SK-N-SH (cell line): ENCODE measurements around the gene ZNF766. TPM values are rescaled to one million over a fixed set of nuclear protein-coding genes. Genes with fewer than 3 reads are reported as not detected.
"Not testable (repeated sequence)": the region's sequence is repeated elsewhere in the genome, so short reads cannot be mapped to it uniquely, and the experiment has no call there.

ENCODE experiments used
- CTCF ChIA-PET: fragments of 300-600, 350-600 bp; formaldehyde crosslinking; extraction: SDS; loops from one replicate; lab custom pipeline; 2021; lab: Yijun Ruan, JAX
- POLR2A ChIA-PET: fragments of 350-600 bp; sonication (Branson Sonifier 250); formaldehyde crosslinking; extraction: SDS; loops from one replicate; lab custom pipeline; 2020; ENCODE audit warnings: antibody characterized with exemption, inconsistent platforms; lab: Yijun Ruan, JAX
- DNase-seq: peaks from one replicate; pipeline ENCODE4 v3.0.0; 2012
- H2AFZ ChIP-seq: fragments of 200-600 bp; sonication (generic); 2 replicates; pipeline ENCODE4 v1.8.1; 2016; ENCODE audit warnings: antibody characterized with exemption, mild to moderate bottlenecking, low read depth
- H3F3A ChIP-seq: fragments of 200-600 bp; sonication (generic); replicated peaks from 2 replicates; pipeline ENCODE3; 2016; ENCODE audit warnings: antibody characterized with exemption, mild to moderate bottlenecking; ENCODE audit not compliant: insufficient read depth
- H3K27ac ChIP-seq, 2 experiments: fragments of 200-500 bp in 1 of 2; fragments of 200-600 bp in 1 of 2; sonication (Bioruptor generic) in 1 of 2; sonication (generic), shearing (Covaris generic) in 1 of 2; 2 replicates each; pipeline versions ENCODE4 v1.5.1 to v1.6.1; 2014 to 2016; ENCODE audit warnings: low read depth in 2 of 2, inconsistent platforms in 1 of 2, low read length in 1 of 2, mild to moderate bottlenecking in 1 of 2, mixed read lengths in 1 of 2
- H3K27me3 ChIP-seq: fragments of 200-600 bp; sonication (generic), shearing (Covaris generic); 2 replicates; pipeline ENCODE4 v1.6.1; 2016; ENCODE audit warnings: mixed run types; ENCODE audit not compliant: insufficient read depth
- H3K36me3 ChIP-seq, 2 experiments: fragments of 200-500 bp in 1 of 2; fragments of 200-600 bp in 1 of 2; sonication (Bioruptor generic) in 1 of 2; sonication (generic) in 1 of 2; replicated peaks in 1 of 2; 2 replicates each; pipeline versions ENCODE3 to v1.5.1; 2014 to 2016; ENCODE audit warnings: low read length in 1 of 2, mild to moderate bottlenecking in 1 of 2; ENCODE audit not compliant: insufficient read depth in 2 of 2, control insufficient read depth in 1 of 2
- H3K4me1 ChIP-seq, 2 experiments: fragments of 200-500 bp in 1 of 2; fragments of 200-600 bp in 1 of 2; sonication (Bioruptor generic) in 1 of 2; sonication (generic), shearing (Covaris generic) in 1 of 2; 2 replicates each; pipeline versions ENCODE4 v1.5.1 to v1.6.1; 2014 to 2016; ENCODE audit warnings: low read depth in 1 of 2, low read length in 1 of 2, mixed run types in 1 of 2; ENCODE audit not compliant: insufficient read depth in 2 of 2, control insufficient read depth in 1 of 2
- H3K4me2 ChIP-seq: fragments of 200-600 bp; sonication (generic), shearing (Covaris generic); 2 replicates; pipeline ENCODE4 v1.6.1; 2017; ENCODE audit warnings: mixed run types
- H3K4me3 ChIP-seq, 2 experiments: fragments of 200-500 bp in 1 of 2; fragments of 200-600 bp in 1 of 2; sonication (Bioruptor generic) in 1 of 2; sonication (generic), shearing (Covaris generic) in 1 of 2; 2 replicates each; pipeline versions ENCODE4 v1.5.1 to v1.8.1; 2014 to 2016; ENCODE audit warnings: low read depth in 2 of 2, inconsistent platforms in 1 of 2, low read length in 1 of 2, mild to moderate bottlenecking in 1 of 2, mixed read lengths in 1 of 2, moderate library complexity in 1 of 2
- H3K79me2 ChIP-seq: fragments of 200-600 bp; sonication (generic); 2 replicates; pipeline ENCODE4 v1.8.1; 2017; ENCODE audit warnings: mild to moderate bottlenecking; ENCODE audit not compliant: insufficient read depth
- H3K9ac ChIP-seq: fragments of 200-600 bp; sonication (generic); 2 replicates; pipeline ENCODE4 v1.6.1; 2017; ENCODE audit warnings: mixed run types
- H3K9me2 ChIP-seq: fragments of 200-600 bp; sonication (generic); 2 replicates; pipeline ENCODE4 v1.6.1; 2017; ENCODE audit warnings: mixed run types
- H3K9me3 ChIP-seq: fragments of 200-600 bp; sonication (generic); 2 replicates; pipeline ENCODE4 v1.6.1; 2017; ENCODE audit warnings: mixed run types, mild to moderate bottlenecking, moderate library complexity
- H4K20me1 ChIP-seq: fragments of 200-600 bp; sonication (generic); 2 replicates; pipeline ENCODE4 v1.6.1; 2017; ENCODE audit warnings: mild to moderate bottlenecking, mixed run types; ENCODE audit not compliant: insufficient read depth
- FOSL2 ChIP-seq: IDR thresholded peaks from 2 replicates; pipeline ENCODE4 v1.4.0; 2012; ENCODE audit warnings: low read depth, mild to moderate bottlenecking, moderate library complexity, borderline replicate concordance
- FOXM1 ChIP-seq: IDR thresholded peaks from 2 replicates; pipeline ENCODE4 v1.4.0; 2012; ENCODE audit warnings: low read depth, mild to moderate bottlenecking
- MEF2A ChIP-seq: IDR thresholded peaks from 2 replicates; pipeline ENCODE4 v1.4.0; 2012; ENCODE audit warnings: low read depth, borderline replicate concordance
- NRF1 ChIP-seq: IDR thresholded peaks from 2 replicates; pipeline ENCODE4 v1.6.1; 2012; ENCODE audit warnings: low read depth, mild to moderate bottlenecking, low read length
- RFX5 ChIP-seq: IDR thresholded peaks from 2 replicates; pipeline ENCODE4 v1.6.1; 2012; ENCODE audit warnings: mild to moderate bottlenecking, improper control_type of control experiment, low read length
- RXRA ChIP-seq: IDR thresholded peaks from 2 replicates; pipeline ENCODE4 v1.4.0; 2012; ENCODE audit warnings: low read depth, mild to moderate bottlenecking, borderline replicate concordance
- SIN3A ChIP-seq: IDR thresholded peaks from 2 replicates; pipeline ENCODE4 v1.6.1; 2012; ENCODE audit warnings: low read depth, mild to moderate bottlenecking, low read length, moderate library complexity, borderline replicate concordance
- YY1 ChIP-seq: IDR thresholded peaks from 2 replicates; pipeline ENCODE4 v1.4.0; 2012; ENCODE audit warnings: low read depth, mild to moderate bottlenecking
- ZBTB33 ChIP-seq: IDR thresholded peaks from 2 replicates; pipeline ENCODE4 v1.4.0; 2012; ENCODE audit warnings: low read depth, borderline replicate concordance
- WGBS: methylation state at CpG from one replicate; pipeline ENCODE4 v1.1.6; 2017; ENCODE audit warnings: low lambda C conversion rate; 5-methylcytosine and 5-hydroxymethylcytosine counted together
- polyA plus RNA-seq, 3 experiments: library from polyadenylated mRNA; depleted of rRNA; stranded (reverse); fragments of >200 nt; gene quantifications; 2 replicates each; pipeline ENCODE4 v1.2.3, GENCODE V29; 2012

Gene ZNF766
- polyA plus RNA-seq, 1 of the 3 experiments (the other 2 are of a cell fraction) = 3.9 TPM

GRCh38 chr19:52265556-52265955 is 3.8 kb upstream of the ZNF766 start:
- H3K36me3 ChIP-seq, H3K9me3 ChIP-seq, H4K20me1 ChIP-seq, H3K4me3 ChIP-seq, DNase-seq, H2AFZ ChIP-seq, H3K27me3 ChIP-seq, H3F3A ChIP-seq, POLR2A ChIA-PET, CTCF ChIA-PET, H3K4me1 ChIP-seq, H3K27ac ChIP-seq, H3K9ac ChIP-seq, H3K4me2 ChIP-seq, H3K9me2 ChIP-seq: not testable (repeated sequence)
- peaks cover 11% of the 10 kb centered on the region for H3K79me2 ChIP-seq
- WGBS = 62% methylated on average over 6 of the region's 6 CpGs

GRCh38 chr19:52270266-52270885 is 989 bp downstream of the ZNF766 start:
- TF ChIP-seq RFX5 = no peak
- TF ChIP-seq SIN3A = no peak
- no peak for TF ChIP-seq FOSL2
- TF ChIP-seq FOXM1 = no peak
- TF ChIP-seq MEF2A = no peak
- no peak for TF ChIP-seq NRF1
- TF ChIP-seq YY1 = no peak
- TF ChIP-seq RXRA = no peak
- Histone ChIP-seq H3K4me3 (peak overlapping the region; percentile 85 to 91), H3K4me1 (peaks cover 0 to 2% of the 10 kb centered on the region in 2 experiments; a peak in 1 of 4 replicates), H3K9ac (peak overlapping the region; percentile 99), H3K27ac (peak overlapping the region; percentile 90 to 94), H3F3A (no peaks in the 10 kb centered on the region), H3K4me2 (peak overlapping the region; percentile 79), H3K9me2 (no peaks in the 10 kb centered on the region), H3K36me3 (peaks cover 0 to 38% of the 10 kb centered on the region in 2 experiments), H3K27me3 (no peaks in the 10 kb centered on the region), H4K20me1 (no peaks in the 10 kb centered on the region), H3K9me3 (no peaks in the 10 kb centered on the region), H3K79me2 (peaks cover 60% of the 10 kb centered on the region), H2AFZ (peak overlapping the region; percentile 92)
- peak; percentile 64 for DNase-seq
- ChIA-PET POLR2A (no interaction called here), CTCF (no interaction called here)
- 18% methylated on average over 11 of the region's 11 CpGs for WGBS

GRCh38 chr19:52273301-52273700 is 3.9 kb downstream of the ZNF766 start:
- H3F3A ChIP-seq = no peaks in the 10 kb centered on the region
- no peak overlapping the region for H3K4me2 ChIP-seq
- no peak for TF ChIP-seq YY1
- no peak for TF ChIP-seq ZBTB33
- TF ChIP-seq, all 33 proteins: peak for 0
- Histone ChIP-seq H3K27ac (no peak overlapping the region), H2AFZ (no peak overlapping the region), H4K20me1 (no peaks in the 10 kb centered on the region), H3K9ac (no peak overlapping the region), H3K4me1 (peaks cover 0 to 2% of the 10 kb centered on the region in 2 experiments; a peak in 1 of 4 replicates), H3K9me2 (no peaks in the 10 kb centered on the region), H3K36me3 (peaks cover 0 to 55% of the 10 kb centered on the region in 2 experiments), H3K79me2 (peaks cover 89% of the 10 kb centered on the region), H3K27me3 (no peaks in the 10 kb centered on the region), H3K9me3 (no peaks in the 10 kb centered on the region), H3K4me3 (peak overlapping the region in 1 of 2 experiments; percentile 6; a peak in 1 of 4 replicates)
- POLR2A ChIA-PET = no interaction called here
- CTCF ChIA-PET = no interaction called here
- DNase-seq = no peak
- WGBS = 100% methylated on average over 2 of the region's 2 CpGs
